Measurements from ENCODE around the gene TIMM17A. TPM values are rescaled to one million over a fixed set of nuclear protein-coding genes. Genes with fewer than 3 reads are reported as not detected.

TIMM17A gene
- total RNA-seq, 1 donor from 2014 or later: 18.9 TPM

- no peaks in the 10 kb centered on the region for H3K9me3 ChIP-seq
- no peak overlapping the region for H3K4me3 ChIP-seq
- intact Hi-C loops (cut with DNase I): loop anchor here (5.0 kb wide), 1 partner anchor 89 kb away; no protein-coding TSS in a partner anchor
- TF ChIP-seq POLR2A (IDR thresholded peaks at IDR 0.05) (no peak), POLR2AphosphoS5 (IDR thresholded peaks at IDR 0.05; ENCODE audit: insufficient read depth in 1 of 2, low read depth in 1 of 2) (no peak), CTCF (IDR thresholded peaks at IDR 0.05) (no peak)
- H3K27ac ChIP-seq: no peak overlapping the region
- no peaks in the 10 kb centered on the region for H3K27me3 ChIP-seq
- H3K36me3 ChIP-seq: peaks cover 0 to 81% of the 10 kb centered on the region in 2 donors
- no peak for DNase-seq (ENCODE audit: extremely low spot score in 2 of 2)
- no peaks in the 10 kb centered on the region for H3K4me1 ChIP-seq
Measured at GRCh38 chr1:201966171-201966570, 10.9 kb downstream of the TIMM17A start.

- no peaks in the 10 kb centered on the region for H3K4me1 ChIP-seq
- no peak overlapping the region for H3K27ac ChIP-seq
- peaks cover 0 to 60% of the 10 kb centered on the region in 2 donors for H3K36me3 ChIP-seq
- H3K4me3 ChIP-seq: no peak overlapping the region
- no peak for DNase-seq (ENCODE audit: extremely low spot score in 2 of 2)
- intact Hi-C loops (cut with DNase I): loop anchor here (5.0 kb wide), 1 partner anchor 91 kb away; no protein-coding TSS in a partner anchor
- no peaks in the 10 kb centered on the region for H3K9me3 ChIP-seq
- TF ChIP-seq POLR2A (IDR thresholded peaks at IDR 0.05) (no peak), POLR2AphosphoS5 (IDR thresholded peaks at IDR 0.05; ENCODE audit: insufficient read depth in 1 of 2, low read depth in 1 of 2) (no peak), CTCF (IDR thresholded peaks at IDR 0.05) (no peak)
- no peaks in the 10 kb centered on the region for H3K27me3 ChIP-seq
Measured at GRCh38 chr1:201968202-201968925, 13.1 kb downstream of the TIMM17A start.

- H3K9me3 ChIP-seq: no peaks in the 10 kb centered on the region
- intact Hi-C loops (cut with DNase I): loop anchor here (5.0 kb wide), 1 partner anchor 73 kb away; no protein-coding TSS in a partner anchor
- no peaks in the 10 kb centered on the region for H3K27me3 ChIP-seq
- no peaks in the 10 kb centered on the region for H3K4me1 ChIP-seq
- TF ChIP-seq POLR2A (IDR thresholded peaks at IDR 0.05): no peak
- no peak for TF ChIP-seq CTCF (IDR thresholded peaks at IDR 0.05)
- TF ChIP-seq POLR2AphosphoS5 (IDR thresholded peaks at IDR 0.05; ENCODE audit: insufficient read depth in 1 of 2, low read depth in 1 of 2): no peak
- H3K36me3 ChIP-seq: peaks cover 0 to 44% of the 10 kb centered on the region in 2 donors
- H3K27ac ChIP-seq: no peak overlapping the region
- DNase-seq (ENCODE audit: extremely low spot score in 2 of 2): no peak
- H3K4me3 ChIP-seq: no peak overlapping the region
Measured at GRCh38 chr1:201970334-201971159, 15.2 kb downstream of the TIMM17A start.

- intact Hi-C loops (cut with DNase I): no loop called here
- H3K4me3 ChIP-seq: peak overlapping the region; percentile 85 to 91
- H3K9me3 ChIP-seq: no peaks in the 10 kb centered on the region
- peak overlapping the region; percentile 94 for H3K27ac ChIP-seq
- no peak for TF ChIP-seq CTCF (IDR thresholded peaks at IDR 0.05)
- TF ChIP-seq POLR2A (IDR thresholded peaks at IDR 0.05): no peak
- TF ChIP-seq POLR2AphosphoS5 (IDR thresholded peaks at IDR 0.05; ENCODE audit: insufficient read depth in 1 of 2, low read depth in 1 of 2): no peak
- peaks cover 40% of the 10 kb centered on the region for H3K4me1 ChIP-seq
- DNase-seq (ENCODE audit: extremely low spot score in 2 of 2): no peak
- H3K36me3 ChIP-seq: no peaks in the 10 kb centered on the region
- H3K27me3 ChIP-seq: no peaks in the 10 kb centered on the region
Measured at GRCh38 chr1:201982082-201982622, 26.8 kb downstream of the TIMM17A start.
